ENCODE measurements around the gene CRACR2A.

DNA sequence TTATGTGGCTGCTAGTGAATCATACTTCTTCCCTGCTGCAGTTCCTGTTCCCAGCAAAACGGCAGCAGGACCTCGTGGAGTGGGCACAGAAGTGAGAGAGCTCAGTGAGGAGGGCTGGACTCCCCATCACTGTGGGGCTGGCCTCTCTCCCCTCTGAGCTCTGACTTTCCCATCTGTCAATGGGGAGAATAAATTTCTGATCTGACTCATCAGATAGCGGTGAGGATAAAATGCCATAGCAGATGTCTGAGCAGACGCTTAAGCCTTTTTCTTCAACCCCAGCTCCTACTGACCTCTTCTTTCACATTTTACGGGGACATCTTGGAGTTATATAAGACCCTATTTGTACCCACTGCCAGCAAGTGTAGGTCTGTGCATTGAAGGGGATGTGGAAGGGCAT, 116.6 kb downstream of the CRACR2A start:
- TF ChIP-seq, protein P1, sequence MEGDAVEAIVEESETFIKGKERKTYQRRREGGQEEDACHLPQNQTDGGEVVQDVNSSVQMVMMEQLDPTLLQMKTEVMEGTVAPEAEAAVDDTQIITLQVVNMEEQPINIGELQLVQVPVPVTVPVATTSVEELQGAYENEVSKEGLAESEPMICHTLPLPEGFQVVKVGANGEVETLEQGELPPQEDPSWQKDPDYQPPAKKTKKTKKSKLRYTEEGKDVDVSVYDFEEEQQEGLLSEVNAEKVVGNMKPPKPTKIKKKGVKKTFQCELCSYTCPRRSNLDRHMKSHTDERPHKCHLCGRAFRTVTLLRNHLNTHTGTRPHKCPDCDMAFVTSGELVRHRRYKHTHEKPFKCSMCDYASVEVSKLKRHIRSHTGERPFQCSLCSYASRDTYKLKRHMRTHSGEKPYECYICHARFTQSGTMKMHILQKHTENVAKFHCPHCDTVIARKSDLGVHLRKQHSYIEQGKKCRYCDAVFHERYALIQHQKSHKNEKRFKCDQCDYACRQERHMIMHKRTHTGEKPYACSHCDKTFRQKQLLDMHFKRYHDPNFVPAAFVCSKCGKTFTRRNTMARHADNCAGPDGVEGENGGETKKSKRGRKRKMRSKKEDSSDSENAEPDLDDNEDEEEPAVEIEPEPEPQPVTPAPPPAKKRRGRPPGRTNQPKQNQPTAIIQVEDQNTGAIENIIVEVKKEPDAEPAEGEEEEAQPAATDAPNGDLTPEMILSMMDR (IDR thresholded peaks at IDR 0.05; ENCODE audit: insufficient read depth, low read length), result no peak
- TF ChIP-seq, protein P2, sequence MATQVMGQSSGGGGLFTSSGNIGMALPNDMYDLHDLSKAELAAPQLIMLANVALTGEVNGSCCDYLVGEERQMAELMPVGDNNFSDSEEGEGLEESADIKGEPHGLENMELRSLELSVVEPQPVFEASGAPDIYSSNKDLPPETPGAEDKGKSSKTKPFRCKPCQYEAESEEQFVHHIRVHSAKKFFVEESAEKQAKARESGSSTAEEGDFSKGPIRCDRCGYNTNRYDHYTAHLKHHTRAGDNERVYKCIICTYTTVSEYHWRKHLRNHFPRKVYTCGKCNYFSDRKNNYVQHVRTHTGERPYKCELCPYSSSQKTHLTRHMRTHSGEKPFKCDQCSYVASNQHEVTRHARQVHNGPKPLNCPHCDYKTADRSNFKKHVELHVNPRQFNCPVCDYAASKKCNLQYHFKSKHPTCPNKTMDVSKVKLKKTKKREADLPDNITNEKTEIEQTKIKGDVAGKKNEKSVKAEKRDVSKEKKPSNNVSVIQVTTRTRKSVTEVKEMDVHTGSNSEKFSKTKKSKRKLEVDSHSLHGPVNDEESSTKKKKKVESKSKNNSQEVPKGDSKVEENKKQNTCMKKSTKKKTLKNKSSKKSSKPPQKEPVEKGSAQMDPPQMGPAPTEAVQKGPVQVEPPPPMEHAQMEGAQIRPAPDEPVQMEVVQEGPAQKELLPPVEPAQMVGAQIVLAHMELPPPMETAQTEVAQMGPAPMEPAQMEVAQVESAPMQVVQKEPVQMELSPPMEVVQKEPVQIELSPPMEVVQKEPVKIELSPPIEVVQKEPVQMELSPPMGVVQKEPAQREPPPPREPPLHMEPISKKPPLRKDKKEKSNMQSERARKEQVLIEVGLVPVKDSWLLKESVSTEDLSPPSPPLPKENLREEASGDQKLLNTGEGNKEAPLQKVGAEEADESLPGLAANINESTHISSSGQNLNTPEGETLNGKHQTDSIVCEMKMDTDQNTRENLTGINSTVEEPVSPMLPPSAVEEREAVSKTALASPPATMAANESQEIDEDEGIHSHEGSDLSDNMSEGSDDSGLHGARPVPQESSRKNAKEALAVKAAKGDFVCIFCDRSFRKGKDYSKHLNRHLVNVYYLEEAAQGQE (IDR thresholded peaks at IDR 0.05; ENCODE audit: insufficient replicate concordance, low read depth), result no peak
